GM23338 (cell line): ENCODE results near the gene MAN1C1. TPM values are rescaled to one million over a fixed set of nuclear protein-coding genes. Genes with fewer than 3 reads are reported as not detected.
"Not testable (repeated sequence)": the region's sequence is repeated elsewhere in the genome, so short reads cannot be mapped to it uniquely, and the experiment has no call there.

Experiments
- ATAC-seq: fragments of 200-7000 bp; cut with Tn5 transposase; 3 replicates; pipeline ENCODE4 v1.9.1; 2020
- DNase-seq: peaks from one replicate; pipeline ENCODE4 v3.0.0-alpha.2; 2015; ENCODE audit warnings: low spot score
- H2AFZ ChIP-seq: fragments of 200-600 bp; sonication (generic); 2 replicates; pipeline ENCODE4 v1.8.0; 2016; ENCODE audit warnings: antibody characterized with exemption, mild to moderate bottlenecking, moderate library complexity
- H3F3A ChIP-seq: fragments of 200-600 bp; sonication (generic); replicated peaks from 2 replicates; pipeline ENCODE4 v1.8.0; 2017; ENCODE audit warnings: antibody characterized with exemption, mixed run types, low read depth
- H3K27ac ChIP-seq: fragments of 200-600 bp; sonication (generic); 2 replicates; pipeline ENCODE4 v1.6.1; 2016; ENCODE audit warnings: low read depth
- H3K27me3 ChIP-seq: fragments of 200-600 bp; sonication (generic); 2 replicates; pipeline ENCODE4 v1.8.0; 2016; ENCODE audit warnings: mild to moderate bottlenecking, mixed run types, moderate library complexity; ENCODE audit not compliant: insufficient read depth
- H3K36me3 ChIP-seq: fragments of 200-600 bp; sonication (generic); 2 replicates; pipeline ENCODE4 v1.8.0; 2016; ENCODE audit warnings: mild to moderate bottlenecking; ENCODE audit not compliant: insufficient read depth
- H3K4me1 ChIP-seq: fragments of 200-600 bp; sonication (generic); 2 replicates; pipeline ENCODE4 v1.8.0; 2016; ENCODE audit warnings: mild to moderate bottlenecking, moderate library complexity; ENCODE audit not compliant: insufficient read depth
- H3K4me2 ChIP-seq: fragments of 200-600 bp; sonication (generic); 2 replicates; pipeline ENCODE4 v1.7.1; 2017; ENCODE audit warnings: mixed run types
- H3K4me3 ChIP-seq: fragments of 200-600 bp; sonication (generic); 2 replicates; pipeline ENCODE4 v1.6.1; 2016; ENCODE audit warnings: mixed run types
- H3K79me2 ChIP-seq: fragments of 200-600 bp; sonication (generic); replicated peaks from 2 replicates; pipeline ENCODE4 v1.8.0; 2017; ENCODE audit warnings: mild to moderate bottlenecking; ENCODE audit not compliant: insufficient read depth
- H3K9me2 ChIP-seq: fragments of 200-600 bp; sonication (generic); 2 replicates; pipeline ENCODE4 v1.8.0; 2017; ENCODE audit not compliant: insufficient read depth
- H4K20me1 ChIP-seq: fragments of 200-600 bp; sonication (generic); replicated peaks from 2 replicates; pipeline ENCODE4 v1.8.0; 2017; ENCODE audit warnings: mild to moderate bottlenecking; ENCODE audit not compliant: insufficient read depth
- H3K27ac Mint-ChIP-seq: 2 replicates; pipeline ENCODE4 v1.8.0; 2020; ENCODE audit warnings: inconsistent platforms, mild to moderate bottlenecking, moderate library complexity, mixed read lengths
- H3K27me3 Mint-ChIP-seq: 3 replicates; pipeline ENCODE4 v1.8.0; 2022; ENCODE audit warnings: low read depth, mild to moderate bottlenecking, moderate library complexity, mixed read lengths, inconsistent platforms; ENCODE audit not compliant: insufficient read depth, poor library complexity
- H3K36me3 Mint-ChIP-seq: 3 replicates; pipeline ENCODE4 v1.8.0; 2021; ENCODE audit warnings: low read depth, mild to moderate bottlenecking, inconsistent platforms, moderate library complexity, mixed read lengths
- H3K4me1 Mint-ChIP-seq: 3 replicates; pipeline ENCODE4 v1.8.0; 2020; ENCODE audit warnings: mild to moderate bottlenecking, inconsistent platforms, mixed read lengths
- H3K4me3 Mint-ChIP-seq: 3 replicates; pipeline ENCODE4 v1.8.0; 2021; ENCODE audit warnings: moderate library complexity, mild to moderate bottlenecking, inconsistent platforms, mixed read lengths
- H3K9me3 Mint-ChIP-seq: 3 replicates; pipeline ENCODE4 v1.8.0; 2020; ENCODE audit warnings: moderate library complexity, mild to moderate bottlenecking, inconsistent platforms, mixed read lengths
- CREB1 ChIP-seq: fragments of 250-450 bp; sonication (Bioruptor Pico); IDR thresholded peaks from 2 replicates; pipeline ENCODE4 v1.5.0; 2020; ENCODE audit warnings: low read depth, mild to moderate bottlenecking, moderate library complexity
- EZH2phosphoT487 ChIP-seq: fragments of 200-600 bp; sonication (generic); IDR thresholded peaks from one replicate; pipeline ENCODE4 v1.8.1; 2018; ENCODE audit warnings: antibody characterized with exemption; ENCODE audit not compliant: unreplicated experiment
- JUNB ChIP-seq: IDR thresholded peaks from one replicate; pipeline ENCODE4 v1.6.1; 2016; ENCODE audit warnings: antibody characterized with exemption; ENCODE audit not compliant: unreplicated experiment
- NANOG ChIP-seq: IDR thresholded peaks from 2 replicates; pipeline ENCODE4 v1.6.1; 2016; ENCODE audit warnings: antibody characterized with exemption, borderline replicate concordance
- POLR2AphosphoS5 ChIP-seq: IDR thresholded peaks from 2 replicates; pipeline ENCODE4 v1.6.1; 2016; ENCODE audit warnings: antibody characterized with exemption, low read depth
- STAT1 ChIP-seq: IDR thresholded peaks from one replicate; pipeline ENCODE4 v1.6.1; 2016; ENCODE audit warnings: antibody characterized with exemption; ENCODE audit not compliant: unreplicated experiment
- ZNF331 ChIP-seq: fragments of 250-450 bp; sonication (Bioruptor Pico); IDR thresholded peaks from 2 replicates; pipeline ENCODE4 v1.5.0; 2020; ENCODE audit warnings: low read depth, mild to moderate bottlenecking, moderate library complexity
- polyA plus RNA-seq: library from polyadenylated mRNA; unstranded; fragments of >200 nt; fragmentation: Nextera tagmentation; extraction: Ambion mirVana; gene quantifications from 2 replicates; pipeline ENCODE4 v1.2.1, GENCODE V29; 2016
- total RNA-seq: library from RNA; depleted of rRNA; stranded (reverse); fragments of >200 nt; shearing (Covaris generic); gene quantifications from 2 replicates; pipeline ENCODE4 v1.2.3, GENCODE V29; 2014
- TF ChIP-seq, protein P1 (sequence below): IDR thresholded peaks from 2 replicates; pipeline ENCODE4 v1.6.1; 2016; ENCODE audit warnings: antibody characterized with exemption

The MAN1C1 gene
- total and polyA plus RNA-seq, 2 experiments from 2014 or later, result 5.4 to 13.6 TPM

GRCh38 chr1:25698252-25698651 lies 81.7 kb downstream of the MAN1C1 start:
- Histone ChIP-seq H3K27me3 (no peaks in the 10 kb centered on the region), H3F3A (peaks cover 9% of the 10 kb centered on the region), H3K79me2 (no peaks in the 10 kb centered on the region), H3K9me2 (no peaks in the 10 kb centered on the region), H2AFZ (no peak overlapping the region), H3K36me3 (no peaks in the 10 kb centered on the region), H3K4me2 (no peak overlapping the region), H3K27ac (no peak overlapping the region), H3K4me1 (peaks cover 50% of the 10 kb centered on the region), H4K20me1 (no peaks in the 10 kb centered on the region), H3K4me3 (no peak overlapping the region)
- Mint-ChIP-seq H3K36me3 (no peaks in the 10 kb centered on the region), H3K27me3 (peaks cover 7% of the 10 kb centered on the region), H3K27ac (no peak overlapping the region), H3K9me3 (no peaks in the 10 kb centered on the region), H3K4me1 (peaks cover 57% of the 10 kb centered on the region), H3K4me3 (no peak overlapping the region; the same call in 2 of the 3 replicates)
- no peak for TF ChIP-seq EZH2phosphoT487
- no peak for TF ChIP-seq NANOG
- no peak for TF ChIP-seq POLR2AphosphoS5
- TF ChIP-seq STAT1, result no peak
- TF ChIP-seq, protein P1, sequence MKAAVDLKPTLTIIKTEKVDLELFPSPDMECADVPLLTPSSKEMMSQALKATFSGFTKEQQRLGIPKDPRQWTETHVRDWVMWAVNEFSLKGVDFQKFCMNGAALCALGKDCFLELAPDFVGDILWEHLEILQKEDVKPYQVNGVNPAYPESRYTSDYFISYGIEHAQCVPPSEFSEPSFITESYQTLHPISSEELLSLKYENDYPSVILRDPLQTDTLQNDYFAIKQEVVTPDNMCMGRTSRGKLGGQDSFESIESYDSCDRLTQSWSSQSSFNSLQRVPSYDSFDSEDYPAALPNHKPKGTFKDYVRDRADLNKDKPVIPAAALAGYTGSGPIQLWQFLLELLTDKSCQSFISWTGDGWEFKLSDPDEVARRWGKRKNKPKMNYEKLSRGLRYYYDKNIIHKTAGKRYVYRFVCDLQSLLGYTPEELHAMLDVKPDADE, result no peak
- ATAC-seq, result no peak
- DNase-seq, result no peak

GRCh38 chr1:25699059-25699458 lies 82.5 kb downstream of the MAN1C1 start:
- H3K4me2 ChIP-seq, H3K27me3 ChIP-seq, H4K20me1 ChIP-seq, H3K9me2 ChIP-seq, H3K36me3 ChIP-seq, H3K36me3 Mint-ChIP-seq, H3K4me3 ChIP-seq, H3K79me2 ChIP-seq, H3K9me3 Mint-ChIP-seq, H3F3A ChIP-seq, H3K27me3 Mint-ChIP-seq, H3K4me3 Mint-ChIP-seq, ATAC-seq, H2AFZ ChIP-seq, DNase-seq, H3K27ac Mint-ChIP-seq: not testable (repeated sequence)
- H3K4me1 Mint-ChIP-seq, result peaks cover 60% of the 10 kb centered on the region
- Histone ChIP-seq H3K27ac (peak overlapping the region; percentile 26; the same call in 1 of the 2 replicates), H3K4me1 (peaks cover 50% of the 10 kb centered on the region)

GRCh38 chr1:25699500-25700143 lies 83.0 kb downstream of the MAN1C1 start:
- H3K27me3 Mint-ChIP-seq, result peaks cover 5% of the 10 kb centered on the region
- H3K9me3 Mint-ChIP-seq, result no peaks in the 10 kb centered on the region
- Histone ChIP-seq H3K36me3 (no peaks in the 10 kb centered on the region), H3F3A (peaks cover 9% of the 10 kb centered on the region), H3K9me2 (no peaks in the 10 kb centered on the region), H3K27ac (peak overlapping the region; percentile 26; the same call in 1 of the 2 replicates), H3K79me2 (no peaks in the 10 kb centered on the region), H4K20me1 (no peaks in the 10 kb centered on the region), H3K4me3 (no peak overlapping the region), H3K4me2 (peak overlapping the region; percentile 26; the same call in 1 of the 2 replicates), H3K27me3 (no peaks in the 10 kb centered on the region), H2AFZ (no peak overlapping the region), H3K4me1 (peaks cover 50% of the 10 kb centered on the region)
- H3K36me3 Mint-ChIP-seq, result no peaks in the 10 kb centered on the region
- H3K27ac Mint-ChIP-seq, result no peak overlapping the region
- H3K4me3 Mint-ChIP-seq, result no peak overlapping the region; the same call in 2 of the 3 replicates
- DNase-seq (no peak), ATAC-seq (no peak)
- TF ChIP-seq, protein P1, result no peak
- TF ChIP-seq CREB1 (CRISPR knock-in tag) (no peak), ZNF331 (CRISPR knock-in tag) (no peak), JUNB (no peak), STAT1 (no peak)
- H3K4me1 Mint-ChIP-seq, result peaks cover 61% of the 10 kb centered on the region
